Stimulated activated CD4-positive, alpha-beta T cell treated with anti-CD3 and anti-CD28 coated beads, TNF-alpha, amount 100 ng/mL, for 4 hours (primary cell): Measurements from ENCODE around the gene NELFA.

Source experiments
- DNase-seq, 3 experiments: peaks; one replicate each; pipeline ENCODE4 v3.0.0-alpha.2; 2020; ENCODE audit warnings: low read depth in 3 of 3

Gene NELFA

GRCh38 chr4:1982124-1983052 lies 26.4 kb downstream of the NELFA start:
- DNase-seq: no peak

DNA sequence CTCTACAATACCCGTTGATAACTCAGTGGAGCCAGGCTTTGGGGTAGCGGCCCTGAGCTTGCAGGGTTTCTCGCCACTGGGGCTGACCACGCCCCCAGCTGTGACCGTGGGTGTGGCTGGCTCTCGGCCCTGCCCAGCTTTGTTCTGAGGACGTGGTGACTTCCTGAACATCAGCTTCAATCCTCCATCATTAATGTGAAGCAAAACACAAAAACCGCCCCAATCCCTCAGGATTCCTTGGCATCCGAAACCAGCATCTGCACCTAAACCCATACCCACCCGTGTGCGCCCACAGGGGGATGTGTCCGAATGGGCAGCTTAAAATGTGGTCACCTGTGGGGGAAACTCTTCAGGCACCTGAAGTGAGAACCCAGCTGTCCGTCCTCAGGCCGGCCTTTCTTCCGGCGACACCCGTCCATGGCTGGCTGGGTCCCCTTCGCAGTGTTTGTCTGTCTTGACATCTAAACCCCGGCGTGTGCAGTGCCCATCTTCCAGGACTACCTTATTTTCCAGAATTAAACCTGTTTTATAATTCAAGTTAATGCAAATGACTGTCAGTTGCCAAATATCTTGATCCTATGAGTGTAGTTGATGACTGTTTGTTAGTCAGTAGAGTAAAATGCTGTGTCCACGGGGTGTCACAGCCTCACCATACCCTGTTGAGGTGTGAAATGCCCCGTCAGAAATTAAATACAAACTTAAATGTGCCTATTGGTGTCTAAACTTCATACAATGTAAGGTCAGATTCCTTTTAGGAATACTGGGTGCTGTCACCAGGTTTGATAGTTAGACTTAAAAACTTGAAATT lies 27.3 kb downstream of the NELFA start:
- no peak for DNase-seq

GRCh38 chr4:1980561-1981041 lies 28.2 kb downstream of the NELFA start:
- no peak for DNase-seq

GRCh38 chr4:1979477-1980196 lies 29.1 kb downstream of the NELFA start:
- DNase-seq: no peak

GRCh38 chr4:1978741-1979476 lies 29.9 kb downstream of the NELFA start:
- DNase-seq: no peak

GRCh38 chr4:1978226-1978625 lies 30.5 kb downstream of the NELFA start:
- DNase-seq: no peak

DNA sequence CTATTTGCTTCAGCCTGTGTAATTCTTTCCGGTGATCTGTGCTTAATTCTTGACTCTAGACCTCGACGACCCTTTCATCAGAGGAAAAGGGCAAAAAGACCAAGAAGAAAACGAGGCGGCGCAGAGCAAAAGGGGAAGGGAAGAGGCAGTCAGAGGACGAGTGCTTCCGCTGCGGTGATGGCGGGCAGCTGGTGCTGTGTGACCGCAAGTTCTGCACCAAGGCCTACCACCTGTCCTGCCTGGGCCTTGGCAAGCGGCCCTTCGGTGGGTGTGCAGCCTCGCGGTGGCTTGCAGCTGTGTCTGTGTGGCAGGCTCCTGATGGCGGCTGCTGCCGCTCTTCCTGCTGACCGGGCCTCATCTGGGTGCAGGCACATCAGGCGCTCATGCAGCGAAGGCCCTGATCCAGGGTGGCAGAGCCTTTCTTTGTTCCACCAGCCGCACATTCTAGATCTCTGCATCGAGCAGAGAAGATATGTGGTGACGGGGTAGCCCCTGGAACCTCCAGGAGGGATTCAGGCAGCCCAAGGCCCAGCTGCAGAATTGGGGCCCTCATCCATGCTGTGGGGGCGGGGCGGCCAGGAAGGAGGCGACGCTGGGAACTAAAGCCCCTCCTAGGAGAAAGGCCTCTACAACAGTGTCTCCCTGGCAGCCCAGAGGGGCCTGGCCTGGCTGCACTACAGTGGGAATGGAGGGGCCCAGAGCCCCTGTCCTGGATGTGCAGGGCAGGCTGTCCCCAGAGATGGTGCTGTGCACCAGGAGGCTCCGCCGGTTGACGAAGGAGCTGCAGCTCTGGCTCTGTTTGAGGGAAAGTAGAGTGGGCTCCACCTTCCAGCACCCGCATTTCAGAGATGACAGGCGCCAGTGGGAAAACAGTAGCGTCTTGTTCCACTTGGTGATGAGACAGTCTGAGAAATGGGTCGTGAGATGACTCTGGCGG lies 32.1 kb downstream of the NELFA start:
- DNase-seq: no peak

DNA sequence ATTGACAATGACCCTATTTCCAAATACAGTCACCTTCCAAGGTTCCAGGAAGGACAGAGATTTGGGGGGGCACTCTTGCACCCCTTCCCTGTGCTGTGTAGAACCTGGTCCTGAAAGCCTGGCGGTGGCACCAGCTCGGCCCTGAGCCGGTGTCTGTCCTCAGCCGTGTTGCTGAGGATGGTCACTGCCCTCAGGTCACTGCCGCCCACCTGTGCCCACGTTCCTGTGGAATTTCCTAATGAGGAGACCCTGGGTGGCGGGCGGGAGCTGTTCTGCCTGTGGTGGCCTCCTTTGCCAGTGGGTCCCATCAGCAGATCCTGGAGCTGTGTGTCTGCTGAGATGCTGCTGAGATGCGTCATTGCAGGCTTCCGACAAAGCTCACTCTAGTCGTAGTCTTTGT lies 32.9 kb downstream of the NELFA start:
- DNase-seq: no peak

DNA sequence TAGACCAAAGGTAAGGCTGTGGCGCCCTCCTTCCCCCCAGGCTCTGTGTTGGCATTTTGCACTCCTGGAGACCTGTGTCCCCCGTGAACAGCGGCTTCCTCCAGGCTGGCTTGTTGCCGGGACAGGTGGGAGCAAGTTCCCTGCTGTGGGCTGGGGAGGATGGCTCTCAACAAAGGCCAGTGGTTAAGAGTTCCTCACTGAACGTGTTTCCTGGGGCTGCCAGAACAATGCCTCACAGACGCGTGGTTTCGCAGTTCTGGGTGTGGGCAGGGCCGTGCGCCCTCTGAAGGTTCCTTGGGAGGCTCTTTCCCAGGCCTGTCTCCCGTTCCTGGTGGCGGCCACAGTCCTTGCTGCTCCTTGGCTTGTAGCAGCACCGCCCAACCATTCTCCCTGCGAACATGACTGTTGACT lies 33.4 kb downstream of the NELFA start:
- no peak for DNase-seq

GRCh38 chr4:1974840-1975239 lies 33.9 kb downstream of the NELFA start:
- DNase-seq: no peak

GRCh38 chr4:1973661-1974060 lies 35.1 kb downstream of the NELFA start:
- no peak for DNase-seq

GRCh38 chr4:1973218-1973617 lies 35.6 kb downstream of the NELFA start:
- DNase-seq: no peak

DNA sequence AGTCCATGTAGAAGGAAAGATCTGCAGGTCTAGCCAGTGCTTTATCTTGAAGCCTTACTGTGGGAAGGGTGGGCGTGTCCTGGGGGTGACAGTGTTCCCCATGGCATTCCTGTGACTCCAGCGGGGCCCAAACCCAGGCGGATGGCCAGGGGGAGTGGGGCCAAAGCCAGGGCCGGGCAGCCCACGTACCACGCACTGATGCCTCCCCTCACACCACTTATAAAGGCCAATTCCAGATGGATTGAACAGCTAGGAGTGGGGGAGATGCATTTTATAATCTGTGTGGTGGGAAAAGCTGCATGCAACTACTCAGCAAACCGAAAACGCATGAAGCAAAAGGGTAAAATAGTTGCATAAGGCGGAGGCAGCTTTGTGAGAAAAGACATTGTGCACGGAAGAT lies 36.4 kb downstream of the NELFA start:
- no peak for DNase-seq

GRCh38 chr4:1971456-1972200 lies 37.1 kb downstream of the NELFA start:
- DNase-seq: no peak

GRCh38 chr4:1970926-1971325 lies 37.8 kb downstream of the NELFA start:
- no peak for DNase-seq

- no peak for DNase-seq
Observed at GRCh38 chr4:1969928-1970723, 38.6 kb downstream of the NELFA start.

DNA sequence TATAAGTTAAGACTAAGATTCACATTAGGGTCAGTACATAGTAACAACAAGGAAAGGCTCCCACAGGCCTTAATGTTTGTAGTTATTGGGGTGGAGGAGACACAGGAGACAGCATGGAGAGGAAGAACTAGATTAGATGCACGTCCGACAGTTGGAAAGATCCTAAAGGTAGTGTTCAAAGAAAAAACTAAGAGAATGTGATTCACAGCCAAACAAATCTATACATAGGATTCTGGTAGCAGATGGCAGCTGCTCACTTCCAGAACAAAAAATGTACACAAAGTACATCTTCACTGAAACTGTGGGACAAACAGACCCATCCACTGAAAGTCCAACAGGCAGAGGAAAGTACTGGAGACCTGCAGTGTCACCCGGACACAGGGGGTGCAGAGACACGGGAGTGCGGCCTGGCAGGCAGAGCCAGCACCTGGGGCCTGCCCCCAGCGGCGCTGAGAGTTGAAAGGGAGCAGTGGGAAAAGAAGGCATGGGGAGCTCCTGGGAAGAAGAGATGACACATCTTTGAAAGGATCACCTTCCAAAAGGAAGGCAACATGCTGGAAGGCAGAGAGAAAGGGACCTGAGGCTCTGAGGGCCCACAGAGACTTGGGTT lies 40.0 kb downstream of the NELFA start:
- DNase-seq: no peak

DNA sequence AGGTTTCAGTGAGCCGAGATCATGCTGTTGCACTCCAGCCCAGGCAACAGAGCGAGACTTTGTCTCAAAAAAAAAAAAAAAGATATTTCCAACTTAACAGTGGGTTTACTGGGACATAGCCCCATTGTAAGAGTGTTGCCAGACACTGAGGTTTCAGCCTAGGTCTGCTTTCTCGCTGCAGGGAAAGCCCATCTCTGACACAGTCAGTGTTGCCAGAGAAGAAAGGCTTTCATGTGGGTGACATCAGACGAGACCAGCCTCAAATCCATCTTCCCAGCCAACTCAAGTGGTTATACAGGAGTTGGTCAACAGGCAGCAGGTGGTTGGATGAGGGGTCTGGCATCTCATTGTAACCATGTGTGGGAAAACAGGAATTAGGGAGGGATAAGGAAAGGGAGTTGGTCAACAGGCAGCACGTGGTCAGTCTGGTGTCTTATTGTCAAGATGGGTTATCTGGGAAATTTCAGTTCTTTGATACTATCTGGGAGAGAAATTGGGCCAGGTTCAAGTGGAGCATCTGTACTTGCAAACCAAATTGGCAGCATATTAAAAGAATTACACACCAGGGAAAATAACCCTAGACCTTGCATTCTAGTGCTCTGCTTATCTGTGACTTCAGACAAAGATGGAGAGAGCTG lies 41.1 kb downstream of the NELFA start:
- DNase-seq: no peak
